Ascending aorta (tissue), 2 donors: ENCODE measurements around the gene SMAP2. TPM values are rescaled to one million over a fixed set of nuclear protein-coding genes. Genes with fewer than 3 reads are reported as not detected.

Experiments
- DNase-seq, 2 donors: peaks; one replicate each; pipeline ENCODE4 v3.0.0-alpha.2; 2019; ENCODE audit warnings: low spot score in 2 of 2
- H3K27ac ChIP-seq, 2 donors: fragments of 200-600 bp; sonication (generic); one replicate each; pipeline ENCODE4 v1.5.1; 2016 to 2017; ENCODE audit warnings: mild to moderate bottlenecking in 1 of 2
- H3K27me3 ChIP-seq: fragments of 200-600 bp; sonication (generic); one replicate; pipeline ENCODE4 v1.5.1; 2017
- H3K36me3 ChIP-seq, 2 donors: fragments of 200-600 bp; sonication (generic); one replicate each; pipeline ENCODE4 v1.5.1; 2016
- H3K4me1 ChIP-seq, 2 donors: fragments of 200-600 bp; sonication (generic); one replicate each; pipeline ENCODE4 v1.5.1; 2016 to 2017; ENCODE audit warnings: mild to moderate bottlenecking in 1 of 2
- H3K4me3 ChIP-seq, 2 donors: fragments of 200-600 bp; sonication (generic); one replicate each; pipeline ENCODE4 v1.5.1; 2016 to 2017; ENCODE audit warnings: mild to moderate bottlenecking in 1 of 2
- H3K9me3 ChIP-seq, 2 donors: fragments of 200-600 bp; sonication (generic); one replicate each; pipeline ENCODE4 v1.5.1; 2016
- CTCF ChIP-seq, 3 experiments: fragments of 200-600 bp in 2 of 3; fragments of 450-650 bp in 1 of 3; sonication (generic) in 2 of 3; IDR thresholded peaks; one replicate each; pipeline ENCODE4 v1.5.1; 2016 to 2019; ENCODE audit warnings: antibody characterized with exemption in 3 of 3, mild to moderate bottlenecking in 1 of 3, moderate library complexity in 1 of 3
- intact Hi-C: fragments of 100-400 bp; cut with DNase I; formaldehyde crosslinking; loops from one replicate; pipeline ENCODE4 v1.15.1; 2023
- total RNA-seq: library from RNA; depleted of rRNA; stranded (reverse); fragments of >200 nt; gene quantifications from one replicate; pipeline ENCODE4 v1.1.0, GENCODE V29; 2016

SMAP2 gene
- total RNA-seq, 1 donor from 2014 or later = 33.5 TPM

GRCh38 chr1:40462956-40463590, 89.5 kb downstream of the SMAP2 start:
- intact Hi-C loops = no loop called here
- Histone ChIP-seq H3K4me3 (no peak overlapping the region), H3K36me3 (peaks cover 9 to 37% of the 10 kb centered on the region in 2 donors), H3K9me3 (peaks cover 89 to 100% of the 10 kb centered on the region in 2 donors), H3K27me3 (no peaks in the 10 kb centered on the region), H3K4me1 (no peaks in the 10 kb centered on the region), H3K27ac (no peak overlapping the region)
- no peak for TF ChIP-seq CTCF (IDR thresholded peaks at IDR 0.05)
- DNase-seq = no peak

GRCh38 chr1:40469327-40469726, 95.8 kb downstream of the SMAP2 start:
- TF ChIP-seq CTCF (IDR thresholded peaks at IDR 0.05) = no peak
- no peak for DNase-seq
- Histone ChIP-seq H3K4me1 (no peaks in the 10 kb centered on the region), H3K27ac (no peak overlapping the region), H3K36me3 (no peaks in the 10 kb centered on the region), H3K27me3 (no peaks in the 10 kb centered on the region), H3K4me3 (no peak overlapping the region), H3K9me3 (peaks cover 52 to 77% of the 10 kb centered on the region in 2 donors)
- intact Hi-C loops = no loop called here

Other genes starting within 250 kb of the SMAP2 start
- 7.1 TPM for gene RLF, start 212.3 kb upstream of the SMAP2 start, total RNA-seq
- gene TMCO2, start 125.8 kb upstream of the SMAP2 start, total RNA-seq = not detected
- gene ZMPSTE24, start 115.5 kb upstream of the SMAP2 start, total RNA-seq = 61.8 TPM
- gene COL9A2, start 56.4 kb upstream of the SMAP2 start, total RNA-seq = 4.5 TPM
- gene ZFP69B, start 76.7 kb downstream of the SMAP2 start, total RNA-seq = 3.8 TPM
- 2.8 TPM for gene ZFP69, start 103.6 kb downstream of the SMAP2 start, total RNA-seq
- gene EXO5, start 135.0 kb downstream of the SMAP2 start, total RNA-seq = 16.3 TPM
- 0.85 TPM for gene ZNF684, start 157.9 kb downstream of the SMAP2 start, total RNA-seq